OCI-LY7 (cell line): ENCODE data around the gene RHBDD3. TPM values are rescaled to one million over a fixed set of nuclear protein-coding genes. Genes with fewer than 3 reads are reported as not detected.

Experiments used
- BruUV-seq: library from RNA; stranded (reverse); fragments of 400-500 nt; replicated peaks from 2 replicates; lab custom pipeline; 2021; lab: Mats Ljungman, UMichigan
- CTCF ChIA-PET: fragments of 300-600 bp; sonication (Branson Sonifier 250); formaldehyde crosslinking; loops from one replicate; lab custom pipeline; 2022; ENCODE audit warnings: antibody characterized with exemption; ENCODE audit not compliant: unreplicated experiment; lab: Charles Lee
- POLR2A ChIA-PET: fragments of 300-600 bp; sonication (Branson Sonifier 250); formaldehyde crosslinking; loops from one replicate; lab custom pipeline; 2022; ENCODE audit warnings: antibody characterized with exemption; lab: Charles Lee
- DNase-seq: peaks from one replicate; pipeline ENCODE4 v3.0.0-alpha.2; 2015; ENCODE audit warnings: low spot score
- H2AFZ ChIP-seq: fragments of 200-600 bp; sonication (generic), shearing (Covaris generic); 2 replicates; pipeline ENCODE4 v1.6.1; 2014; ENCODE audit warnings: mild to moderate bottlenecking, antibody characterized with exemption, low read length, moderate library complexity
- H3K27ac ChIP-seq: fragments of 200-600 bp; sonication (generic); 2 replicates; pipeline ENCODE4 v1.5.1; 2014; ENCODE audit warnings: mixed run types, low read depth, mild to moderate bottlenecking, moderate library complexity, low read length, inconsistent platforms; ENCODE audit not compliant: poor library complexity, severe bottlenecking
- H3K36me3 ChIP-seq: fragments of 200-600 bp; sonication (generic); 2 replicates; pipeline ENCODE4 v1.6.1; 2014; ENCODE audit warnings: mild to moderate bottlenecking, antibody characterized with exemption, low read length, moderate library complexity, mixed read lengths; ENCODE audit not compliant: insufficient read depth
- H3K4me1 ChIP-seq: fragments of 200-600 bp; sonication (generic); 2 replicates; pipeline ENCODE4 v1.5.1; 2014; ENCODE audit warnings: mild to moderate bottlenecking, low read length; ENCODE audit not compliant: insufficient read depth, poor library complexity, severe bottlenecking
- H3K4me2 ChIP-seq: fragments of 200-600 bp; sonication (generic); 2 replicates; pipeline ENCODE4 v1.6.1; 2014; ENCODE audit warnings: mild to moderate bottlenecking, low read length
- H3K4me3 ChIP-seq: fragments of 200-600 bp; sonication (generic); 2 replicates; pipeline ENCODE4 v1.5.1; 2014; ENCODE audit warnings: mild to moderate bottlenecking, low read depth, low read length; ENCODE audit not compliant: poor library complexity, severe bottlenecking
- H3K79me2 ChIP-seq: fragments of 200-600 bp; sonication (generic); 2 replicates; pipeline ENCODE4 v1.6.1; 2016; ENCODE audit warnings: low read depth, mild to moderate bottlenecking, low read length, moderate library complexity, mixed read lengths; ENCODE audit not compliant: insufficient read depth
- H3K9me2 ChIP-seq: fragments of 200-600 bp; sonication (generic); 2 replicates; pipeline ENCODE4 v1.6.1; 2016; ENCODE audit warnings: mild to moderate bottlenecking, low read length, mixed read lengths; ENCODE audit not compliant: insufficient read depth
- H3K9me3 ChIP-seq: fragments of 200-600 bp; sonication (generic); 2 replicates; pipeline ENCODE4 v1.6.1; 2014; ENCODE audit warnings: mild to moderate bottlenecking, mixed run types, low read length, mixed read lengths
- H4K20me1 ChIP-seq: fragments of 200-600 bp; sonication (generic); 2 replicates; pipeline ENCODE4 v1.6.1; 2014; ENCODE audit warnings: mild to moderate bottlenecking, antibody characterized with exemption, low read length, moderate library complexity, mixed read lengths; ENCODE audit not compliant: insufficient read depth
- EZH2phosphoT487 ChIP-seq: fragments of 200-600 bp; sonication (generic); IDR thresholded peaks from 2 replicates; pipeline ENCODE4 v1.6.1; 2018; ENCODE audit warnings: low read depth, borderline replicate concordance, mild to moderate bottlenecking, mixed run types, antibody characterized with exemption, low read length, moderate library complexity, mixed read lengths
- intact Hi-C: fragments of 100-400 bp; cut with micrococcal nuclease; formaldehyde crosslinking; loops from one replicate; pipeline ENCODE4 v1.10.0; 2022; ENCODE audit not compliant: unreplicated experiment
- total RNA-seq, 2 experiments: library from RNA; depleted of rRNA in 1 of 2; stranded (reverse); fragments of >200 nt in 1 of 2; shearing (Covaris generic) in 1 of 2; gene quantifications; 2 replicates each; pipeline ENCODE4 v1.2.3, GENCODE V29; 2014 to 2022
- TF ChIP-seq, protein P1 (sequence below): fragments of 200-600 bp; sonication (generic); conservative IDR thresholded peaks from 2 replicates; pipeline ENCODE4 v1.5.1; 2014; ENCODE audit warnings: mild to moderate bottlenecking, antibody characterized with exemption, low read length, moderate library complexity, mixed read lengths

The RHBDD3 gene
- total RNA-seq, 2 experiments from 2014 or later, result 39.2 to 44.5 TPM

DNA sequence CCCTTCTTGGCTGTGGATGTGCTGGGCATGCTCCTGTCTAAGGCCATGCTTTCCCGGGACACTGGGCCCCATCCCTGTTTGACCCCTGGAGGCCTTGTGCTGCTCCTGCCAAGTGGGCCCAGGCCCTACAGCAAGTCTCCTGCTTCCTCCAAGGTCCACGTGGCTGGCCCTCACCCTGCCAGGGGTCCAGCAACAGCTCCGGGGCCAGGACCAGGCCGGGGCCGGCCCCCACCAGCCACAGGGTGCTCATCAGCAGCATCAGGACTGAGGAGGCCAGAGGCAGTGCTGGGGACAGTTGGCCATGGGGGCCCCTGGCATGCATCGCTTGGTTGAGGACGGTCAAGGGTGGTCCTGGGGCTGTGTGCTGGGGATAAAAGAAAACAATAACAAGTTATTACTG, 2.5 kb downstream of the RHBDD3 start:
- TF ChIP-seq, protein P1, sequence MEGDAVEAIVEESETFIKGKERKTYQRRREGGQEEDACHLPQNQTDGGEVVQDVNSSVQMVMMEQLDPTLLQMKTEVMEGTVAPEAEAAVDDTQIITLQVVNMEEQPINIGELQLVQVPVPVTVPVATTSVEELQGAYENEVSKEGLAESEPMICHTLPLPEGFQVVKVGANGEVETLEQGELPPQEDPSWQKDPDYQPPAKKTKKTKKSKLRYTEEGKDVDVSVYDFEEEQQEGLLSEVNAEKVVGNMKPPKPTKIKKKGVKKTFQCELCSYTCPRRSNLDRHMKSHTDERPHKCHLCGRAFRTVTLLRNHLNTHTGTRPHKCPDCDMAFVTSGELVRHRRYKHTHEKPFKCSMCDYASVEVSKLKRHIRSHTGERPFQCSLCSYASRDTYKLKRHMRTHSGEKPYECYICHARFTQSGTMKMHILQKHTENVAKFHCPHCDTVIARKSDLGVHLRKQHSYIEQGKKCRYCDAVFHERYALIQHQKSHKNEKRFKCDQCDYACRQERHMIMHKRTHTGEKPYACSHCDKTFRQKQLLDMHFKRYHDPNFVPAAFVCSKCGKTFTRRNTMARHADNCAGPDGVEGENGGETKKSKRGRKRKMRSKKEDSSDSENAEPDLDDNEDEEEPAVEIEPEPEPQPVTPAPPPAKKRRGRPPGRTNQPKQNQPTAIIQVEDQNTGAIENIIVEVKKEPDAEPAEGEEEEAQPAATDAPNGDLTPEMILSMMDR, result no peak
- TF ChIP-seq EZH2phosphoT487, result no peak
- DNase-seq, result no peak
- H3K79me2 ChIP-seq, result peaks cover 42% of the 10 kb centered on the region
- intact Hi-C loops, result loop anchor here (5.0 to 10.0 kb wide), 3 partner anchors 82 to 1159 kb away; partner anchors contain the start of genes CHEK2, HSCB and MTFP1
- POLR2A ChIA-PET, result no interaction called here
- H3K9me3 ChIP-seq, result no peaks in the 10 kb centered on the region
- BruUV-seq, result no TSS peak
- no peak overlapping the region for H2AFZ ChIP-seq
- CTCF ChIA-PET, result no interaction called here
- H3K36me3 ChIP-seq, result peaks cover 47% of the 10 kb centered on the region
- no peak overlapping the region for H3K4me2 ChIP-seq
- no peaks in the 10 kb centered on the region for H3K9me2 ChIP-seq
- peaks cover 16% of the 10 kb centered on the region for H4K20me1 ChIP-seq
- no peak overlapping the region for H3K4me3 ChIP-seq
- peaks cover 17% of the 10 kb centered on the region for H3K4me1 ChIP-seq
- no peak overlapping the region for H3K27ac ChIP-seq

DNA sequence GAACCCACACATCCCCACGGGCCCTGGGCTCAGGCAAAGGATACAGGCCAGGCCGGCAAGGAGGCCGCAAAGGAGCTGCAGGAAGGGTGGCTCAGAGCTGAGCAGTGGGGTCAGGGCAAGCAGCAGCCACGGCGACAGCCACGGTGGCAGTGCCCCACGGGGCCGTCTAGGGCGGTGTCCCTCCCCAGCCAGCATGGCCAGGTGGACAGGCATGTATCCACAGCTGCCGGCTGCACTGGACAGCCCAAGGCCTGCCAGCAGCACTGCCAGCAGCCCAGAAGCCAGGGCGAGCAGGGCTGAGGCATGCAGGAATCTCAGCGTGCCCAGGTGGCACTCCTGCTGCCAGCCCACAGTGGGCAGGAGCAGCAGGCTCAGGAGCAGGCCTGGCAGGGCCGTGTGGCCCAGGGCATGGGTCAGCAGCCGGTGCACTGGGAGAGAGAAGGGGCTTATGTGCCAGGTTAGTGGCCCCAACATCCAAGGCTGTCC, 3.9 kb downstream of the RHBDD3 start:
- intact Hi-C loops, result loop anchor here (10.0 kb wide), 2 partner anchors 519 to 1161 kb away; partner anchors contain the start of genes CHEK2, HSCB and MTFP1
- TF ChIP-seq EZH2phosphoT487, result no peak
- TF ChIP-seq, protein P1, result no peak
- Histone ChIP-seq H3K79me2 (peaks cover 27% of the 10 kb centered on the region), H3K4me1 (peaks cover 11% of the 10 kb centered on the region), H3K36me3 (peaks cover 33% of the 10 kb centered on the region), H3K9me2 (no peaks in the 10 kb centered on the region), H3K4me3 (no peak overlapping the region), H3K4me2 (no peak overlapping the region), H3K27ac (no peak overlapping the region), H3K9me3 (no peaks in the 10 kb centered on the region), H2AFZ (no peak overlapping the region), H4K20me1 (peaks cover 2% of the 10 kb centered on the region; the same call in 1 of the 2 replicates)
- no peak for DNase-seq
- POLR2A ChIA-PET, result no interaction called here
- CTCF ChIA-PET, result no interaction called here
- BruUV-seq, result no TSS peak

DNA sequence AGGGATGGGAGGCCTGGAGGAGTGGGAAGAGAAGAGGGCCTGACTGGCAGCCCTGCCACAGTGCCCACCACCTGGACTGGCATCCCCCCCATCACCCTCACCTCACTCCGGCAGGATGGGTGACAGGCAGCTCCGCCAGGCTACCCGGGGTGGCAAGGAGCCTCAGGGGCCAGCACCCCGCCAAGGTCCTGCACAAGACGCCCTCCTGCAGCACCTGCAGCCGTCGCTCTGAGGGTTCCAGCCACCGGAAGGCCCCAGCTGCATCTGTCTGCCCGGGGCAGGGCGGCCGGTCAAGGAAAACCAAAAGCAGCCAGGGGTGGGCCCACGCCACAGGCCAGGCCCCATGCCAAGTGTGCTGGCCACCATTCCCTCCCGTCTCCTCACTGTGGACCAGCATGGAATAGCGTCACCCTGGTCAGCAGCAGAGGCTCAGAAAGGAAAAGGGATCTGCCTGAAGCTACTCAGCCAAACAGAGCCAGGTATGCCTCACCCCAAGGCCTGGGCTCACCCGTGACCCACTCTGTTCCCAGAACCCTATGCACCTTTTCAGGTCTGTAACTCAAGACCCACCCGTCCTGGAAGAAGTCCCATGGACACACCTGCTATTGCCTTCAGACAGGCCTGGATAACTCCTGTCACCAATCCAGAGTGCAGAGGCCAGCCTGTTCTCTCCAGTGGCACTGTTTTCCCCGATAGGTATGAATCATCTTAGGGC, 7.0 kb downstream of the RHBDD3 start:
- intact Hi-C loops, result loop anchor here (10.0 kb wide), 2 partner anchors 516 to 1164 kb away; partner anchors contain the start of genes CHEK2, HSCB and MTFP1
- H3K27ac ChIP-seq, result no peak overlapping the region
- ChIA-PET POLR2A (no interaction called here), CTCF (no interaction called here)
- BruUV-seq, result no TSS peak
- DNase-seq, result no peak
- no peak overlapping the region for H3K4me3 ChIP-seq
- no peaks in the 10 kb centered on the region for H4K20me1 ChIP-seq
- no peak for TF ChIP-seq EZH2phosphoT487
- TF ChIP-seq, protein P1, result no peak
- no peak overlapping the region for H3K4me2 ChIP-seq
- no peaks in the 10 kb centered on the region for H3K9me2 ChIP-seq
- H3K4me1 ChIP-seq, result no peaks in the 10 kb centered on the region
- peaks cover 20% of the 10 kb centered on the region for H3K36me3 ChIP-seq
- H3K9me3 ChIP-seq, result no peaks in the 10 kb centered on the region
- H3K79me2 ChIP-seq, result peaks cover 1% of the 10 kb centered on the region; the same call in 1 of the 2 replicates
- no peak overlapping the region for H2AFZ ChIP-seq
